22Rv1 (cell line): ENCODE data around the gene TEKT4.

ENCODE experiments used
- ZFX ChIP-seq: fragments of 450-650 bp; IDR thresholded peaks from 2 replicates; pipeline ENCODE4 v1.6.1; 2017; ENCODE audit warnings: antibody characterized with exemption, borderline replicate concordance
- TF ChIP-seq, protein P1 (sequence below): fragments of 450-650 bp; IDR thresholded peaks from 2 replicates; pipeline ENCODE4 v1.5.1; 2017; ENCODE audit warnings: mild to moderate bottlenecking

DNA sequence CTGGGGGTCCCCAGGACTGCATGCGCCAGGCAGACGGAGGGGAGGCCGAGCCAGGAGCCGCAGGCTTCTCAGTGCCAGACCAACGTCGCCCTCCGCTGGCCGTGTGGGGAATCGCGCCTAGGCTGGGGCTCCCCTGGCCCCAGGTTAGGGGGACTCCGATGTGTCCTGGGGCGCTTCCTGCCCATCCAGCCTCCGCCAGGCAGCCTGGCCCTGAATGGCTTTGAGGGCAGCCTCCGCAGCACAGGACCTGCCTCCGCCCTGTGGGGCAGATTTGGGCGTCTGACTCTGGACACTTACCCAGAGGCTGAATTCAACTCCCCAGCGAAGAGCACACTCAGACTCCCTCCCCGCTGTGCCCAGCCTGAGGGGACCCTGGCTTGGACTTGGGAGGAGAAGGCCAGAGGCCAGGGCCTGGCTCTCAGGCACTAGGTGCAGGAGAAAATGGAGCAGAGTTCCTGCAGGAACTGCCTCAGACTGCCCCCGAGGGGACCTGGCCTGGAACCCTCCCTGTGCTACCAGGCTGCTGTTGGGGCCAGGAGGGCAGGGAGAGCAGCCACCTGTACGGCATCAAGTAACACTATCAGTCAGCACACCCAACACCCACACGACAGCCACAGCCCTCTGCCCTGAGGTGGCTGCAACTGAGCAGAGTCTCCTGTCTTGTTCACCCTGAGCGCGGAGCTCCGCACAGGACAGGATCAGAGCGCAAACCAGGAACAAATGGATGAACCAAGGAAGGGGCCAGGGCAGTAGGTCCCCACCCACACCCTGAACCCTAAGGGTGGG is 597 bp upstream of the TEKT4 start:
- TF ChIP-seq, protein P1, sequence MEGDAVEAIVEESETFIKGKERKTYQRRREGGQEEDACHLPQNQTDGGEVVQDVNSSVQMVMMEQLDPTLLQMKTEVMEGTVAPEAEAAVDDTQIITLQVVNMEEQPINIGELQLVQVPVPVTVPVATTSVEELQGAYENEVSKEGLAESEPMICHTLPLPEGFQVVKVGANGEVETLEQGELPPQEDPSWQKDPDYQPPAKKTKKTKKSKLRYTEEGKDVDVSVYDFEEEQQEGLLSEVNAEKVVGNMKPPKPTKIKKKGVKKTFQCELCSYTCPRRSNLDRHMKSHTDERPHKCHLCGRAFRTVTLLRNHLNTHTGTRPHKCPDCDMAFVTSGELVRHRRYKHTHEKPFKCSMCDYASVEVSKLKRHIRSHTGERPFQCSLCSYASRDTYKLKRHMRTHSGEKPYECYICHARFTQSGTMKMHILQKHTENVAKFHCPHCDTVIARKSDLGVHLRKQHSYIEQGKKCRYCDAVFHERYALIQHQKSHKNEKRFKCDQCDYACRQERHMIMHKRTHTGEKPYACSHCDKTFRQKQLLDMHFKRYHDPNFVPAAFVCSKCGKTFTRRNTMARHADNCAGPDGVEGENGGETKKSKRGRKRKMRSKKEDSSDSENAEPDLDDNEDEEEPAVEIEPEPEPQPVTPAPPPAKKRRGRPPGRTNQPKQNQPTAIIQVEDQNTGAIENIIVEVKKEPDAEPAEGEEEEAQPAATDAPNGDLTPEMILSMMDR: peak; percentile 79
- no peak for TF ChIP-seq ZFX
